ENCODE data around the gene FRAT2.

DNA sequence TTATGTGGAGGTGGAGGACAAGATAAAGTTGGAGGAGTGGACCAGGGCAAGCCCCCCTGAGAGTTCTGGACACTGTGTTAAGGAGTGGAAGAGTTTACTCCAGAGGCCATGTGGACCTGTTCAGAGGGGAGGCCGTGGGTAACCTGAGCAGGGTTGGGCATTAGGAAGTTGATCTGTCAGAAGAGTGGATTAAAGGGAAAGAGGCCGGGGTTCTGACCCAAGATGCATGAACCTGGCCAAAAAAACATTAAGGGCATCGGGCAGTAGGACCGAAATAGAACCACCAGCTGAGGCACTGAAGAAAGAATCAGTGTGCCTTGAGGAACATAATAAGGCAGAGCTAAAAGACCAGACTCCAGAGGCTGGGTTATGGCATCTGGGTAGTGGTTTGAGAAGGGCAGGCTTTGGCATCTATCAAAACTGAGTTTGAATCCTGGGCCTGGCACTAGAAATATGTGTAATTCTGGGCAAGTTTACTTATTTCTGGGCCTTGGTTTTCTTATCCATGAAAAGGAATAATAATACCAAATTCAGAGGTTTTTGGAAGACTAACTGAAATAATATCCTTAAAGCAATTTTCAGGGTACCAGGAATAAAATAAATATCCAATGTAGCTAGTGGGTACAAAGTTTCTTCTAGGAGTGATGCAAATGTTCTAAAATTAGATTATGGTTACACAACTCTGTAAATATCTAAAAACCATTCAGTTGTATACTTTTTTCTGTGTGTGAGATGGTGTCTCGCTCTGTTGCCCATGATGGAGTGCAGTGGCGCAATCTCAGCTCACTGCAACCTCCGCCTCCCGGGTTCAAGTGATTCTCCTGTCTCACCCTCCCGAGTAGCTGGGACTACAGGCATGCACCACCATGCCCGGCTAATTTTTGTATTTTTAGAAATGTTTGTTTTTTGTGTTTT lies 26.4 kb downstream of the FRAT2 start:
- TF ChIP-seq POLR2A (IDR thresholded peaks at IDR 0.05; ENCODE audit: low read length) = no peak
- TF ChIP-seq GATA1 (IDR thresholded peaks at IDR 0.05; ENCODE audit: low read depth, low read length) = no peak
